GM18502 (cell line): ENCODE data around the gene EXTL1.
"Not testable (repeated sequence)": the region's sequence is repeated elsewhere in the genome, so short reads cannot be mapped to it uniquely, and the experiment has no call there.

Experiments used
- ATAC-seq: cut with Tn5 transposase; IDR thresholded peaks from one replicate; pipeline ENCODE4 v1.9.1; 2021; ENCODE audit warnings: mild to moderate bottlenecking; ENCODE audit not compliant: unreplicated experiment, poor library complexity

EXTL1 gene, protein sequence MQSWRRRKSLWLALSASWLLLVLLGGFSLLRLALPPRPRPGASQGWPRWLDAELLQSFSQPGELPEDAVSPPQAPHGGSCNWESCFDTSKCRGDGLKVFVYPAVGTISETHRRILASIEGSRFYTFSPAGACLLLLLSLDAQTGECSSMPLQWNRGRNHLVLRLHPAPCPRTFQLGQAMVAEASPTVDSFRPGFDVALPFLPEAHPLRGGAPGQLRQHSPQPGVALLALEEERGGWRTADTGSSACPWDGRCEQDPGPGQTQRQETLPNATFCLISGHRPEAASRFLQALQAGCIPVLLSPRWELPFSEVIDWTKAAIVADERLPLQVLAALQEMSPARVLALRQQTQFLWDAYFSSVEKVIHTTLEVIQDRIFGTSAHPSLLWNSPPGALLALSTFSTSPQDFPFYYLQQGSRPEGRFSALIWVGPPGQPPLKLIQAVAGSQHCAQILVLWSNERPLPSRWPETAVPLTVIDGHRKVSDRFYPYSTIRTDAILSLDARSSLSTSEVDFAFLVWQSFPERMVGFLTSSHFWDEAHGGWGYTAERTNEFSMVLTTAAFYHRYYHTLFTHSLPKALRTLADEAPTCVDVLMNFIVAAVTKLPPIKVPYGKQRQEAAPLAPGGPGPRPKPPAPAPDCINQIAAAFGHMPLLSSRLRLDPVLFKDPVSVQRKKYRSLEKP

DNA sequence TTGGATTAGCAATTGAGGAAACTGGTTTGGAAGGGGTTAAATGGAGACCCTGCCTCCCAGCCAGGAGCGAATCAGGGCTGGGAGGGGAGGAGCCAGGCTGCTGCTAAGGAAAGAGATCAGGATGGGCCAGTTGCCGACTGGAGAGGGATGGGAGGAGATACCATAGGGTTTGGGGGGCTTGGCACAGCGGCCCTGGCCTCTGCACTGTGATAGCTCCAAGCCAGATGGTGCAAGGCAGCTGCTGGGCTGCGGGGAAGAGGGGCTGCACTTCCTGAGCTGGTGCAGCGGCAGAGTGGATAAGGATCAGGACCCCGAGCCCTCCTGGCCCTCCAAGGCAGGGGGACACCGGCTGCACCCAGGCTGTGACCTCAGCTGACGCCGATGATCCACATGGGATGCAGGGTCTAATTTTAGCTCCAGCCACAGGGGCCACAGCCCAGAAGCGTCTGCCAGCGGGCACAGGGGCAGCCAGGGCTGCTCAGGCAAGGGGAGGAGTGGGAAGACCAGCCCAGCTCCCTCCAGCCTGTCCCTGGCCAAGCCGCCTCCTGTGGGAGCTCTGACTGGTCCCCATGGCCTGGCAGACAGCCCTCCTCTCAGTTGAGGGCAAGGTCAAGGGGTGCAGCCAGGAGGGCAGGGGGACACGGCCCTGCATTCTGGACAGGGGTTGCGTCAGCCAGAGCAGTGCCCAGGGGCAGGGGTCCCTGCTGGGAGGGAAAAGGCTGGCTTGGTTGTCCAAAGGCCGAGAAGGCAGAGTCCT is at the start of gene EXTL1:
Gene EXTL1 (plus strand): TSS at position 129 of the 757 bp plus-strand sequence. CDS start 872 bp downstream, outside the sequence.
- ATAC-seq, result no peak

DNA sequence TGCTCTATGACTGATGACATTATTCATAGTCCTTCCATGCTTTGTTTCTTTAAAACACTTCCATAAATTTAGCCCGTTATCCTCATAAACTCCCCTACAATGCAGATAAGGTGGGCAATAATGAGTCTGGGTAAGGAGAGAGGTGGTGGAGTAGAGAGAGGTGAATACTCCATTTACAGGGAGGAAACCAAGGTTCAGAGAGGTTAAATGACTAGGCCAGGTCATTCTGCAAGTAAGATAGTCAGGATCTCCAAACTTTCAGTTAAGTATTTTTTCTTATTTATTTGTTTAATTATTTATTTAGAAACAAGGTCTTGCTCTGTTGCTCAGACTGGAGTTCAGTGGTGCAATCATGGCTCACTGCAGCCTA is 49.8 kb upstream of the EXTL1 start:
- no peak for ATAC-seq

DNA sequence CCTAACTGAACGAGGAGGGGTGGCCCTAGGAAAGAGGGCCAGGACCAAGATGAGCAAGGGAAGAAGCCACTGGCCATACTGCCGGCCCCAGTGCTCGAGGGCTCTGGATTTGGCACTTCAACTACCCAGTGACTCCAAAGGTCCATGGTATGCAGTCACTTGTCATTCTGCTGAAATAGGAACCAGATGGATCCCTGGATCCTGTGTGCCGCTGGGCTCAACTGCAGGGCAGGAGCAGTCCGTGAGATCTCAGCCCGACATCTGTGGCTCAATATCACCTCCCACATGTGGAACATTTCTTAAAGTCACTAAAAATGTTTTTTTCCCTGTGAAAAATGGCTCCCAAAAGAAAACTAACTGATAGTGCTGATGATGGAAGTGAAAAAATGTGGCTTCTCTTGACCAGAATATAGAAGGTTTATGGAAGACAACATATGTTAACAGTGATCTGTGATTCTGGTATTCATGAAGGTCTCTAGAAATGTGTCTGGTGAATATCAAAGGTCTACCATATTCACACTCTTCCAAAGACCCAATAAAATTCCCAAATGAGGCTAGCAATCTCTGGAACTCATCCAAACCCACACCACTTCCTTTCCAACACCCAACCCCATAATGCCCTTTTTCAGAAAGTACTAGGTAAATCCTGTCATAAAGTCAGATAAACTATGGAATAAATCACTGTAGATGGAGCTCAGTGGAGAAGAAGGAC is 47.8 kb upstream of the EXTL1 start:
- no peak for ATAC-seq

DNA sequence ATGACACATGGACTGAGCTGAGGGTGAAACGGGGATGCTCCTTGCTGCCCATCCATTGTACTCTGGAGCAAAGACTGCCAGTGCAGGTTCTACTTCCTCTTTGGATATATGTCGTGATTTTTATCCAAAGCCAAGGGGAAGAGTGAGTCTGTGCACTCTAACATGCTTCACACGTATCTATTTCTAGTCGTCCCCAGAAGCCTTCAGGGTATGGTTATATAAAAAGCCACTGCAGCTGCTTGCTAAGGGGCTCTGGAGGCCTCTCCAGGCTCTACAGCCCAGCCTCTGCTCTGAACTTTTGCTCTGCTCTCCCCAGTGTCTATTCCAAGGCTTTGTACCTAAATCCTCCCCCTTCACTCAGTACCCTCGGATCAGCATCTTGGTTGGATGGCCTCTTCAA is 43.8 kb upstream of the EXTL1 start:
- no peak for ATAC-seq

DNA sequence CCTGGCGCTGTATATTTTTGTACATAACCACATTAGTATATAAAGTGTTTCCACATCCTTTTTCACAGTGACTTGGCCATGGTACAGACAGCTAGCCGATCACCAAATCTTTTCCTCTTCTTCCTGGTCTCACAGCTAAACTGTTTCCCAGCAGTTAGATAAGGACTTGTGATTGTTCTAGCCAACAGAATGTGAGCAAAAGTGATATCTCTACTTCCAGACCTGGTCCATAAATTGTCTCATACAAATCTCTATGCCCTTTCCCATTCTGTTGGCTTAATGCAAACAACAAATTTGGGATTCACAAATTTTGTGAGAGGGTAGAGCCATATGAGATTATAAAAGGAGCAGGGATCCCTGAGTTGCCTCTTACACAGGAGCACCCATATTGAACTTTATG is 43.2 kb upstream of the EXTL1 start:
- ATAC-seq, result no peak

DNA sequence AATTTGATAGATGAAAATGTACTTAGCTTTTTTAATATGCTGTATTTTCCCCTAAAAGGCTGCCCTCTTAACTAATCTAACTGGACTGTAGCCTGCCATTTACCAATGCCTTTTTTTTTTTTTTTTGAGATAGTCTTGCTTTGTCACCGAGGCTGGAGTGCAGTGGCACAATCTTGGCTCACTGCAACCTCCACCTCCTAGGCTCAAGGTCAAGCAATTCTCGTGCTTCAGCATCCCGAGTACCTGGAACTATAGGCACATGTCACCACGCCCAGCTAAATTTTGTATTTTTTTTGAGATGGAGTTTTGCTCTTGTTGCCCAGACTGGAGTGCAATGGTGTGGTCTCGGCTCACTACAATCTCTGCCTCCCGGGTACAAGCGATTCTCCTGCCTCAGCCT is 42.4 kb upstream of the EXTL1 start:
- ATAC-seq, result no peak

DNA sequence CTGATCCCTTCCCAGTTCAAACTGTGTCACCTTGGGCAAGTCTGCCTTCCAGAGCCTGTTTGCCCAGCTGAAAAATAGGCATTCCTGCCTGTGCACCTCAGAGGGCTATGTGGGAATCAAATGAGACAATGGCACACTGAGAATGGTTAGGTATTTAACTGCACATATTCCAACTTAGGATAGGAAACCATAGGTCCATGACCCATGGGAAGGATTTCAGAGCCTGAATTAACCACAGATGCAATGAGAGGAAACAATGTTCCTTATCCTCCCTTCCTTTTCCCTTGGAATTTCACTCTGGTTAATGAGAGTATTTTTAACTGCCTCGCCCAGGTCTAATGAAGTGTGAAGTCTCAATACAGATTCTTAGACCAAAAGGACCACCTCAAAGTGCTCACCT is 36.4 kb upstream of the EXTL1 start:
- ATAC-seq, result no peak

DNA sequence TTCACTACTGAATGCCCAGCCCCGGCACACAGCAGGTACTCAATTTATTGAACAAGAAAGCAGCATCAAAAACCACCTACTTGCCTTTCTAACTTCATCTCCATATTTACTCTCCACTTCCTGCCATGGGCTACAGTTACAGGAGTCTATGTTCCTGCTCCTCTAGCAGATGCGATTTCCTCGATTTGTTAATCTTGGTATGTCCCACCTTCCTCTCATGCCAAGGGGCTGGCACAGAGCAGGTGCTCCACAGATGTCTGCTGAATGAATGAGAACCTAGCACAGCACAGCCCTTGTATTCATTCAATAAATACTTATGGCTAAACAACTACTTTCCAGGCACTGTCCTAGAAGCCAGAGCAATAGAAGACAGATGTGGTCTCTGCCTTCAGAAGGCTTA is 35.9 kb upstream of the EXTL1 start:
- ATAC-seq, result no peak

DNA sequence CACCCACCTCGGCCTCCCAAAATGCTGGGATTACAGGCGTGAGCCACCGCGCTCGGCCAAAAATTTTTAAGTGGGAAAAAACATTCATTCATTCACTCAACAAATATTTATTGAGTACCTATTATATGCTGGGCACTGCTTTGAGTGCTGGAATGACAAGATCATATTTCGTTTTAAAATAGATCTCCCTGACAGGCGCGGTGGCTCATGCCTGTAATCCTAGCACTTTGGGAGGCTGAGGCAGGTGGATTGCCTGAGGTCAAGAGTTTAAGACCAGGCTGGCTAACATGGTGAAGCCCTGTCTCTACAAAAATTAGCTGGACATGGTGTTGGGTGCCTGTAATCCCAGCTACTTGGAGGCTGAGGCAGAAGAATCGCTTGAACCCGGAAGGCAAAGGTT is 34.8 kb upstream of the EXTL1 start:
- ATAC-seq, result not testable (repeated sequence)

DNA sequence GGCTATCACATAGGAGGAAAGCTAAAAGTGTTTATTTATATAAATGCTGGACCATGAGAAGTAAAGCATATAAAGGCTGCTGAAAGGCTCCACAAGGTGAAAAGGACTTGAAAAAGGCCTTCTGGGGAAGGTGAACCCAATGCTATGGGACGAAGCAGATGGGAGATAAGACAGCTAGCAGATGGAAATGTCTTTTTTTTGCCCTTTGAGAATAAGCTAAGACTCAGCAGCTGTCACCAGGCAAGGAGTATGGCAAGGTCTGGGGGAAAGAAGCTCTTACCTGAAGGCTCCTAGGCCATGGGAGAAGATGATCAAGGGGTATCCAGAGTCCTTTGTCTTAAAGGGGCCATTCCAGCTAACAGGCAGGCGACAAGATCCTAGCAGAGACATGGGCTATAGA is 33.6 kb upstream of the EXTL1 start:
- no peak for ATAC-seq

DNA sequence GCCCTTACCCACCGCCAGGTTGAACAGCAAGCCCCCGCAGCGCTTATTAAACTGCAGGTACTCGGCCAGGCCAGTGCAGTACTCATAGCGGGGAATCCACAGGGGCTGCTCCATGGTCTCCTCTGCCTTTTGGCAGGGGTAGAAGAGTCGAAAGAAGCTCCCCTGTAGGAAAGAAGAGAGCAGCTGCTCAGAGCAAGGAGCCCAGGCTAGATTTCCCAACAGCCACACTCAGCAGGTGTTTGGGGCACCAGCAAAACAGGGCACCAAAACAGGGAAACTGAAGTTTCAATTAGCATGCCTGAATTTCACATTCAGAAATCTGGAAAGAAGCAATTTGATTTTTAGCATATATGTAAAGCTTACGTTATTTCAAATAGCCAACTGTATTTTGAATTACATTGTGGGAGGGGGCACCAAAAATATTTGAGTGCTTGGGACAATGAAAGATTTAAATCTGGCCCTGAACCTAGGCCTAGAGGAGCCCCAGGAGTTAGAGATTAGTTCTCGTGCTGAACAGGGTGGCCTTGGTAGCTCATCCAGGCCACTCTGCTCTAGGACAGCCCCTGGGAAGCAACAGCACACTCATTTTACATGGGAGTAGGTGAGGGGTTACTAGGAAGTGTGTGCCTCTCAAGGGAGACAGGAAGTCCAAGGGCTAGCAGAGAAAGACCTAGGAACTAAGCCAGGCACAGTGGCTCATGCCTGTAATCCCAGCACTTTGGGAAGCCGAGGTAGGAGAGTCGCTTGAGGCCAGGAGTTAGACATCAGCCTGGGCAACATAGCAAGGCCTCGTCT is 31.9 kb upstream of the EXTL1 start:
- no peak for ATAC-seq

DNA sequence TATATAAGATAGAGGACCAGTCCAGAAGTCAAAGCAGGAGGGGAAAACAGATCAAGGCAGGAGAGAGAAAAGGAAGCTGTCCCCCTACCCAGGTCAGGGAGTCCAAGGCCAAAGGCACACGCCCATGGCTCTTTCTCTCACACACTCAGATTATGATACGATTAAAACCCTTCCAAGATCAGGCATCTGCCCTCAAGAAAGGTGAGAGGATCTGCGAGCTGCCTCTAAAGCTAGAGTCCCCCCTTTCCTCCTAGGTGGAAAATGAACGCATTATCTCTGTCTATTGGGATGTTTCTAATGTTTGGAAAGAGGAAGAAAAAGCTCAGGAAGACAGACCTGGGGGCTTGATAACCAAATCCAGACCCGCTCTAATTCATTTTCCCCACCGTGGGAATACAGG is 31.3 kb upstream of the EXTL1 start:
- no peak for ATAC-seq

DNA sequence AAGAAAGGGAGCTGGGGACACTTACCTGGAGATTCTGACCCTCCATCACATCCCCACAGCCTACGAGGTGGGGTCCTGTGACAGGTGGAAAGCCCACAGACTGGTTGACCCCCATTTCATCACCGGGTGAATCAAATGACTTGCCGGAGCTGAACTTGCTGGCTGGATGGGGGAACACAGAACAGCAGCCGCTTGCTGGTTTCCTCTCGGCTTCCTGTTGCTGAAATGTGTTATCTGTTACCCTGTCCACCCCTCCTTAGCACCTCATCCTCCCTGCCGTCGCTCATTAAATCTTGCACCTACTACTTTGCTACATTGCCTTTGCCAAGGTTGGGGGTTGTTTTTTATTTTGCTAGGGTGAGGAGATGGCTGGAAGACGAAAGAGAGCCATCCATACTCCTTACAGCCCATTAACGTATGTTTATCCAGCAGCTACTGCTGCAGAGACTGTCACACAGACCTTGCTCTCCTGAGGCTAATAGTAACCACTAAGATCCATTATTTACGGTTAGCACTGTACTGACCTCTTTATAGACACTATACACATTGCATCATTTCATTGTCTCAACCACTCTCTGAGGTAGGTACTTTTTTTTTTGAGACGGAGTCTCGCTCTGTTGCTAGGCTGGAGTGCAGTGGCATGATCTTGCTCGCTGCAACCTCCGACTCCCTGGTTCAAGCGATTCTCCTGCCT is 30.7 kb upstream of the EXTL1 start:
- ATAC-seq, result no peak

DNA sequence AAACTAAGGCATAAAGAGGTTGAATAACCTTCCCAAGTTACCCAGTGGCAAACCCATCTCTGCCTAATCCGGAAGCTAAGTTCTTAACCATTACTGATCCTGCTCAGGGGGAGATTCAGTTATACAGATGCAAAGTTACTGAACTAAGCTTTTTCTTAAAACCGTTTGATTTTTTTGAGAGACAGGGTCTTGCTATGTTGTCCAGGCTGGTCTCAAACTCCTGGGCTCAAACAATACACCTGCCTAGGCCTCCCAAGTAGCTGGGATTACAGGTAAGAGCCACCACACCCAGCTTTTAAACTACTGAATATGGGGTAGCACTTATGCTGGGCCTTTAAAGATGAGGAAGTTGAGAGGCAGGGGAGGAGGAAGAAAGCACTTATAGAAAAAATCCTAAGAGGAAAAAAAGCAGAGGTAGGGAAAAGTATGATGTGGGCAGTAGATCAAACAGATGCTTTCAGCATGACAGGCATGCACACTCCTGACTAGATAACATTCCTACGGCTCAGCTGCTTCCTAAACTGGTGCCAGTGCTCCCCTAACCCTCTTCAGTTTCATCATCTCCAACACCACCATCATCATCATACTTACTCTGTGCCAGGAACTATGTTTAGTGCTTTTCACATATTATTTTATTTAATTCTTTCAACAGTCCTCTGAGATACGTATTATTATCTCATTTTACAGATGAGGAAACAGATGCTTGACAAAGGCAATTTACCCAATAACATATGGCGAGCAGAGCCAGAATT is 29.5 kb upstream of the EXTL1 start:
- no peak for ATAC-seq

DNA sequence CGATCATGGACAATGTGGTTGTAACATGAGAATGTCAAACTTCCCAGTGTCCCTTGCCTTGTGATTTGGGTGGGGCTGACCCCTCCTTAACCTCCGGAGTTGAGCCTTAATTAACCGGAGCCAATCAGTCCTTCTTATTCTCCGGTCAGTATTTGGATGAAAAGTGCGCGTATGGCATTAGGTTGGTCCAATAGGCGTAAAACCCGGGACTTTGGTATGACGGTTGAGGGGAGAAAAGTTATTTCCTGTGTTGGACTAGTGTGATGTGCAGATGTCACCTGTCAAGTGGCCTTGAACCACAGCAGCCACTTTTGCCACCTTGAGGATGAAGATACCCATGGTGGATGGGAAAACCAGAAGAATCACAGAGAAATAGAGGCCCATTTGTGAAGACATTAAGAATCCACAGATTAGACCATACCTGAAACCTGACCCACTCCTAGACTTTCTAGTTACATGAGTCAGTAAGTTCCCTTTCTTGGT is 28.8 kb upstream of the EXTL1 start:
- ATAC-seq, result no peak

DNA sequence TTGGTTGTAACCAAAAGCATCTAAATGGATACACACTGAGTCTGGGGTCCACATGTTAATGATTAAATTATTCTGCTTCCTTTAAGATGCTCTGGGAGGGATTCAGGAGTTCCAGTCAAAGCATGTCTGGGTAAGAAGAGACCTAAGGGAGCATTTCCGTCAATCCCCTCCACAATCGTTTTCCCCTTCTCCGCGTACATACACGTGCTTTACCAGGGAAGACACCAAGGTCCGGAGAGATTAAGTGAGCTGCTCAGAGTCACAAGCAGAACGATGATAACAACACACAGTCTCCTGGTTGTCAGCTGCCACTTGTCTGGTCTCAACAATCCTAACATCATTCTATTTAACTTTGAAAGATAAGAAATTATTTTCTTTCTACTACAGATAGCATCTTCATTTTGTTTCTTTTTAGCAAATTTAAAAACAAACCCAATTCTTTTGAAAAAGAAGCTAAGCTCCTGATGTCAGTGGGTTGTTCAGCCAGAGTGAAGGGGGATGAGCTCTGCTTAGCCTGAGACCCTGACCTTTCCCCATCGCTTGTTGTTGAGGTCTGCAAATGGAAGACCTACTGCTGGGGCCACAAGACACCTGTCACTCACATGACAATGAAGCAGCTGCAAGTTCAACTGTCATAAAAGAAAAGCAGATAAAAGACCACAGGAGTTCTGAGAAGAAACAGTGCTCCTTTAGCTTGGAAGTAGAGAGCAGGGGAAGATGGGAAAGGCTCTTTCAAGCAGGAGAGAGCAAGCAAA is 28.2 kb upstream of the EXTL1 start:
- no peak for ATAC-seq

DNA sequence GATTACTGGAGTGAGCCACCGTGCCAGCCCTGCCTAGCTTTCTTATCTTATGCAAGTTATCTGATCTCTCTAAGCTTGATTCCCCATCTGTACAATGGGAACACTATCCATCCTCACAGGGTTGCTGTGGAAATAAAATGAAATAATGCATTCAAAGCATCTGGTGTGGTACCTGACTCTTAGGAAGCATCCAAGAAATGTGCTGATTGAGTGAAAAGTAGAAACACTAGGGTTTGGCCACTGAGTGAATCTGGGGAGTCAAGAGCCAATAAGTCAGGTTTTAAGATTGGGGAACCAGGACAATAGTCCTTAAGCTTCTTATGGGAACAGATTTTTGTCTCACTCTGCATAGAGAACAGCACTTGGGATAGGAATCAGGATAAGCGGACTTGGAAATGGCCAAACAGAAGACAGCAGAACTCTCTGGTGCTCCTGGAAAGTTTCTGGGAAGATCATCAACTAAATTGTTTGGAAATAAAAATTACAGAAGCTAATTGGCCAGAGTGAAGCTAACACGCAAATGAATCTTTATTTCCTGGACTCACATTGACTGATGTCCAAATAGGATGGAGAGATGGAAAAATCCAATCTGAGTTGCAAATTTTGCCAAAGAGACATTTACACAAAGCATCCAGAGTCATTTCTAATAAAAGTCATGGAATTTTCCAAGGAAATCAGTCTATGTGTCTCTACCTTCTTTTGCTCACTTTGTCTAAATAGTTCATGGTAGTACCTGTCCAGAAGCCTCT is 27.0 kb upstream of the EXTL1 start:
- ATAC-seq, result no peak
